Kidney (tissue), 14 donors: ENCODE measurements around the gene GNAO1. TPM values are rescaled to one million over a fixed set of nuclear protein-coding genes. Genes with fewer than 3 reads are reported as not detected.

Experiments
- DNase-seq, 5 donors: peaks; one replicate each; pipeline ENCODE4 v3.0.0-alpha.2; 2013 to 2020
- FAIRE-seq: peaks from 2 replicates; lab custom pipeline; 2012; peaks lifted over from hg19 to GRCh38; lab: Jason Lieb, UNC
- H3K27ac ChIP-seq, 2 donors: one replicate each; pipeline ENCODE4 v1.7.0; 2013; ENCODE audit warnings: low read depth in 2 of 2, low read length in 2 of 2, inconsistent platforms in 1 of 2
- H3K27me3 ChIP-seq: one replicate; pipeline ENCODE4 v1.7.1; 2013; ENCODE audit warnings: low read length, inconsistent platforms; ENCODE audit not compliant: control insufficient read depth, insufficient read depth
- H3K36me3 ChIP-seq, 3 donors: one replicate each; pipeline versions ENCODE4 v1.7.0 to v1.7.1; 2013; ENCODE audit warnings: low read length in 3 of 3, control low read depth in 1 of 3, inconsistent platforms in 1 of 3; ENCODE audit not compliant: insufficient read depth in 3 of 3, control insufficient read depth in 2 of 3
- H3K4me1 ChIP-seq, 3 donors: one replicate each; pipeline versions ENCODE4 v1.7.0 to v1.7.1; 2013; ENCODE audit warnings: low read length in 3 of 3, inconsistent platforms in 1 of 3, low read depth in 1 of 3; ENCODE audit not compliant: control insufficient read depth in 2 of 3, insufficient read depth in 2 of 3
- H3K4me3 ChIP-seq, 3 donors: one replicate each; pipeline versions ENCODE4 v1.7.0 to v1.8.1; 2013; ENCODE audit warnings: low read length in 3 of 3, control low read depth in 1 of 3, inconsistent platforms in 1 of 3
- H3K9ac ChIP-seq, 3 donors: one replicate each; pipeline versions ENCODE4 v1.7.0 to v1.7.1; 2013; ENCODE audit warnings: low read length in 3 of 3, control low read depth in 1 of 3, inconsistent platforms in 1 of 3
- H3K9me3 ChIP-seq, 3 donors: one replicate each; pipeline versions ENCODE4 v1.7.0 to v1.7.1; 2013; ENCODE audit warnings: low read length in 3 of 3, control low read depth in 1 of 3, inconsistent platforms in 1 of 3; ENCODE audit not compliant: control insufficient read depth in 2 of 3, insufficient read depth in 1 of 3
- intact Hi-C: fragments of 100-400 bp; cut with DNase I; formaldehyde crosslinking; loops from one replicate; pipeline ENCODE4 v1.11.1; 2022
- polyA plus RNA-seq: library from polyadenylated mRNA; stranded (reverse); fragments of 350-450 nt; fragmentation: Illumina TruSeq; extraction: RNeasy Lipid Tissue Mini Kit (QIAGEN cat#74804); gene quantifications from one replicate; pipeline ENCODE4 v1.2.3, GENCODE V29; 2014; ENCODE audit warnings: low read depth, low replicate concordance; ENCODE audit not compliant: insufficient read depth
- total RNA-seq: library from RNA; stranded (reverse); fragmentation: NEBNext Ultra II Directional; extraction: Animal tissue kit (Norgen Biotek cat#: 25700); gene quantifications from one replicate; pipeline ENCODE4 v1.2.1, GENCODE V29; 2021
- TF ChIP-seq, protein P1 (sequence below): IDR thresholded peaks from 3 replicates; pipeline ENCODE4 v1.5.1; 2012; ENCODE audit warnings: mild to moderate bottlenecking, moderate library complexity, borderline replicate concordance; ENCODE audit not compliant: insufficient read depth; ENCODE audit errors: extremely low read depth
- donor health status: control.
- donor health status: control.
- donor health status: control.
- donor health status: control.
- donor health status: control.
- donor health status: DM: yes; HTN: yes; CAD: no.
- donor health status: Normal renal cell carcinoma (clear cell type).

Gene GNAO1
- total and polyA plus RNA-seq, 2 donors from 2014 or later: 1.5 to 4.3 TPM

DNA sequence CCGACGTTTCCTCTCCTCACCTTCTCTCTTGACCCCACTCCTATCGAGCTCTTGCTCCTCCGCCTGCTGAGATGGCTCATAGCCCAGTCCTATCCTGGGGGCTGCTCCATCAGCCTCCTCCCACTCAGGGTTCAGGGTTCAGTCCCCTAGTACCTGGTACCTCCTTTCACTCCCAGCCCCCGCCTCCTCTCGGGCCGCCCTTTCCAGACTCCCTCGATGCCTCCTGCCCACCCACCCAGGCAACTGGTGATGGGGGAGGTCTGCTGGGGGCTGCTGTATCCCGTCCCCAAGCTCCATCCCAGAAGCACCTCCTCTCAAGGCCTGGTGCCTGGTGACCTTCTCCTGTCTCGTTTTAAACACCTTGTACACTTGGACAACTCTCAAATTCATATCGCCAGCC, 140.1 kb downstream of the GNAO1 start:
- FAIRE-seq: no peak

DNA sequence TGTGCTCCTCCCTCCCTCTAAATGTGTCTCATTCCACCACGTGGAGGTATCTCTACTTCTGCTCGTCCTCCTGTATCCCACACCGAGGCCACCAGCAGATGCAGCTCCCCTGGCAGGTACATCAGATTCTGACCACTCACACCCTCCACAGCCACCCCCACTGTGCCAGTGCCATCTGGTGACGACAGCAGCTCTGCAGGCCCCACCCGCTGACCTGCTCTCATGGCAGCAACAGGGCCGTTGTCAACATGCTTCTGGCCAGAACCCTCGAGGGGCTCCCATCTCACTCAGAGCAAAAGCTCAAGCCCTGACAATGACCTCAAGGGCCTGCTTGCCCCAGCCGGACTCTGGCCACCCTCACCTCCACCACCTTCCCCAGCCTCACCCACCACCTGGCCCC, 140.6 kb downstream of the GNAO1 start:
- no peak for DNase-seq
- TF ChIP-seq, protein P1, sequence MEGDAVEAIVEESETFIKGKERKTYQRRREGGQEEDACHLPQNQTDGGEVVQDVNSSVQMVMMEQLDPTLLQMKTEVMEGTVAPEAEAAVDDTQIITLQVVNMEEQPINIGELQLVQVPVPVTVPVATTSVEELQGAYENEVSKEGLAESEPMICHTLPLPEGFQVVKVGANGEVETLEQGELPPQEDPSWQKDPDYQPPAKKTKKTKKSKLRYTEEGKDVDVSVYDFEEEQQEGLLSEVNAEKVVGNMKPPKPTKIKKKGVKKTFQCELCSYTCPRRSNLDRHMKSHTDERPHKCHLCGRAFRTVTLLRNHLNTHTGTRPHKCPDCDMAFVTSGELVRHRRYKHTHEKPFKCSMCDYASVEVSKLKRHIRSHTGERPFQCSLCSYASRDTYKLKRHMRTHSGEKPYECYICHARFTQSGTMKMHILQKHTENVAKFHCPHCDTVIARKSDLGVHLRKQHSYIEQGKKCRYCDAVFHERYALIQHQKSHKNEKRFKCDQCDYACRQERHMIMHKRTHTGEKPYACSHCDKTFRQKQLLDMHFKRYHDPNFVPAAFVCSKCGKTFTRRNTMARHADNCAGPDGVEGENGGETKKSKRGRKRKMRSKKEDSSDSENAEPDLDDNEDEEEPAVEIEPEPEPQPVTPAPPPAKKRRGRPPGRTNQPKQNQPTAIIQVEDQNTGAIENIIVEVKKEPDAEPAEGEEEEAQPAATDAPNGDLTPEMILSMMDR: no peak
- intact Hi-C loops: no loop called here
- Histone ChIP-seq H3K27me3 (no peaks in the 10 kb centered on the region), H3K9me3 (no peaks in the 10 kb centered on the region), H3K4me1 (no peaks in the 10 kb centered on the region), H3K27ac (no peak overlapping the region), H3K9ac (no peak overlapping the region), H3K36me3 (no peaks in the 10 kb centered on the region), H3K4me3 (no peak overlapping the region)
- FAIRE-seq: no peak

More for the DNA sequence above, 140.1 kb downstream of the GNAO1 start:
- Histone ChIP-seq H3K36me3 (no peaks in the 10 kb centered on the region), H3K4me1 (no peaks in the 10 kb centered on the region), H3K27ac (no peak overlapping the region), H3K4me3 (no peak overlapping the region), H3K27me3 (no peaks in the 10 kb centered on the region), H3K9me3 (no peaks in the 10 kb centered on the region), H3K9ac (no peak overlapping the region)
- intact Hi-C loops: no loop called here
- TF ChIP-seq, protein P1: no peak
- no peak for DNase-seq

DNA sequence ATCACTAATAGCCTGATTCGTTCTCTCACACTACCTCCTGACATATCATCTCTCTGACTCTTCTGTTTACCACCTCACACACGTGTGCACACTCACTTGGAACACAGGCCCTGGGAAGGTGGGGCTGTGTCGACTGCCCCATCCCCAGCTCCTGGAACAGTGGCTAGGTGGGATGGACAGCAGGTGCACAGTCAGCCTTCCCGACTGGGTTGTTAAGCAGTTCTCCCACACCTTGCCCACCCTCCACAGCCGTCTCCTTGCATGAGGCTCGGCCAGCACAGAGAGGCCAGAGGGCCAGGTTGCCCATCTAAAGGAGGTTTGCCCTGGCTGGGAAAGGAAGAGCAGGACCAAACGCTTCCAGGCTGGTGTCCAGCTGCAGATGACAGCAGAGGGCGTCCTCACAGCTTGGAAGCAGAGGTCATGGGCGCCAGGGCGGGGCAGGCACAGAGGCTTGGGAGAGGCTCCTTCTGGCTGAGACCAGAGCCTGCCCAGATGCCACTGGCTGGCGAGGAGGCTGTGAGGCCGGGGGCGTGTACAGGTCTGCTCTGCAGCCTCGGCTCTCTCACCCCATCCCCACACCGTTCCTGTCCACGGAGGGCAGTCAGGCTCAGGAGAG, 141.3 kb downstream of the GNAO1 start:
- no peaks in the 10 kb centered on the region for H3K4me1 ChIP-seq
- intact Hi-C loops: no loop called here
- no peaks in the 10 kb centered on the region for H3K27me3 ChIP-seq
- no peak for FAIRE-seq
- peak; percentile 71 to 87 (median 78) for DNase-seq
- H3K9ac ChIP-seq: no peak overlapping the region
- H3K9me3 ChIP-seq: no peaks in the 10 kb centered on the region
- H3K27ac ChIP-seq: no peak overlapping the region
- H3K36me3 ChIP-seq: no peaks in the 10 kb centered on the region
- TF ChIP-seq, protein P1: peak; percentile 60
- H3K4me3 ChIP-seq: no peak overlapping the region

DNA sequence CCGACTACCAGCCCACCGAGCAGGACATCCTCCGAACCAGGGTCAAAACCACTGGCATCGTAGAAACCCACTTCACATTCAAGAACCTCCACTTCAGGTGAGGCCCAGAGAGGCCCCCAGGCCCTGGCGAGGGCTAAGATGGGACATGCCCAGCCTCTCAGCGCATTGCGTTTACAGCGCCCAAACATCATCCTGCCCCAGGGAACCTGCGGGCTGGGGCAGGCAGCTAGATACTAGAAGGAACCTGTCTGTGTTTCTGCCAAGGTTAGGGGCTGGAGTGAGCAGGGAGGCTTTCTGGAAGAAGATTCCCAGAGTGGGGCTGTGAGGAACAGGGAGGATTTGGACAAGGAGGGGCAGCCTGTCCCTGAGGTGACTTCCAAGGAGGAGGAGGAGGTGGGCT, 143.5 kb downstream of the GNAO1 start:
- FAIRE-seq (no peak), DNase-seq (peak in 1 of 5 donors; percentile 38)
- H3K9me3 ChIP-seq: no peaks in the 10 kb centered on the region
- intact Hi-C loops: no loop called here
- no peaks in the 10 kb centered on the region for H3K27me3 ChIP-seq
- TF ChIP-seq, protein P1: no peak
- no peak overlapping the region for H3K9ac ChIP-seq
- no peak overlapping the region for H3K4me3 ChIP-seq
- no peaks in the 10 kb centered on the region for H3K4me1 ChIP-seq
- H3K36me3 ChIP-seq: no peaks in the 10 kb centered on the region
- no peak overlapping the region for H3K27ac ChIP-seq
